Neural progenitor cell (in vitro differentiated cells): ENCODE data around the gene KIF18A. TPM values are rescaled to one million over a fixed set of nuclear protein-coding genes. Genes with fewer than 3 reads are reported as not detected.
"Not testable (repeated sequence)": the region's sequence is repeated elsewhere in the genome, so short reads cannot be mapped to it uniquely, and the experiment has no call there.

Source experiments
- DNase-seq: peaks from one replicate; pipeline ENCODE4 v3.0.0-alpha.2; 2016; ENCODE audit warnings: low spot score
- H2AFZ ChIP-seq: fragments of 200-600 bp; sonication (generic); replicated peaks from 2 replicates; pipeline ENCODE4 v1.6.1; 2016; ENCODE audit warnings: antibody characterized with exemption
- H3F3A ChIP-seq: fragments of 200-600 bp; sonication (generic); 2 replicates; pipeline ENCODE4 v1.6.1; 2016; ENCODE audit warnings: antibody characterized with exemption, low read depth
- H3K27ac ChIP-seq: fragments of 200-600 bp; sonication (generic); 2 replicates; pipeline ENCODE4 v1.5.1; 2016; ENCODE audit warnings: mild to moderate bottlenecking
- H3K27me3 ChIP-seq: fragments of 200-600 bp; sonication (generic); 2 replicates; pipeline ENCODE4 v1.6.1; 2016; ENCODE audit warnings: mild to moderate bottlenecking, moderate library complexity
- H3K36me3 ChIP-seq: fragments of 200-600 bp; sonication (generic); 2 replicates; pipeline ENCODE4 v1.5.1; 2016
- H3K4me1 ChIP-seq: fragments of 200-600 bp; sonication (generic); 2 replicates; pipeline ENCODE4 v1.6.1; 2016; ENCODE audit warnings: mixed run types
- H3K4me2 ChIP-seq: fragments of 200-600 bp; sonication (generic); 2 replicates; pipeline ENCODE4 v1.6.1; 2016
- H3K4me3 ChIP-seq: fragments of 200-600 bp; sonication (generic); 2 replicates; pipeline ENCODE4 v1.5.1; 2016
- H3K79me2 ChIP-seq: fragments of 200-600 bp; sonication (generic); 2 replicates; pipeline ENCODE4 v1.6.1; 2016; ENCODE audit warnings: low read depth
- H3K9ac ChIP-seq: fragments of 200-600 bp; sonication (generic); 2 replicates; pipeline ENCODE4 v1.6.1; 2016
- H3K9me3 ChIP-seq: fragments of 200-600 bp; sonication (generic); 2 replicates; pipeline ENCODE4 v1.5.1; 2016; ENCODE audit warnings: low read depth
- H4K20me1 ChIP-seq: fragments of 200-600 bp; sonication (generic); 2 replicates; pipeline ENCODE4 v1.6.1; 2016; ENCODE audit warnings: low read depth
- H3K27ac Mint-ChIP-seq: 3 replicates; pipeline ENCODE4 v1.8.0; 2021; ENCODE audit warnings: mixed read lengths
- H3K27me3 Mint-ChIP-seq: 2 replicates; pipeline ENCODE4 v1.8.0; 2022; ENCODE audit warnings: low read depth, mild to moderate bottlenecking, inconsistent platforms, moderate library complexity, mixed read lengths; ENCODE audit not compliant: insufficient read depth
- H3K36me3 Mint-ChIP-seq: 3 replicates; pipeline ENCODE4 v1.8.0; 2021; ENCODE audit warnings: mixed read lengths
- H3K4me1 Mint-ChIP-seq: 3 replicates; pipeline ENCODE4 v1.8.0; 2021; ENCODE audit warnings: mixed read lengths
- H3K4me3 Mint-ChIP-seq: 3 replicates; pipeline ENCODE4 v1.8.0; 2021; ENCODE audit warnings: mild to moderate bottlenecking, moderate library complexity, mixed read lengths
- H3K9me3 Mint-ChIP-seq: 3 replicates; pipeline ENCODE4 v1.8.0; 2020; ENCODE audit warnings: mixed read lengths
- EZH2 ChIP-seq: fragments of 200-600 bp; sonication (generic); IDR thresholded peaks from 2 replicates; pipeline ENCODE4 v1.6.1; 2017; ENCODE audit warnings: antibody characterized with exemption, mild to moderate bottlenecking, moderate library complexity
- EZH2phosphoT487 ChIP-seq: fragments of 200-600 bp; sonication (generic); IDR thresholded peaks from 2 replicates; pipeline ENCODE4 v1.6.1; 2017; ENCODE audit warnings: antibody characterized with exemption
- total RNA-seq: library from RNA; depleted of rRNA; stranded (reverse); fragments of >200 nt; gene quantifications from 2 replicates; pipeline ENCODE4 v1.2.3, GENCODE V29; 2015; ENCODE audit warnings: low replicate concordance
- TF ChIP-seq, protein P1 (sequence below): fragments of 200-600 bp; sonication (generic); IDR thresholded peaks from 2 replicates; pipeline ENCODE4 v1.5.1; 2017; ENCODE audit warnings: antibody characterized with exemption, mild to moderate bottlenecking

KIF18A gene
- total RNA-seq, 1 donor from 2014 or later, result 84.5 TPM

GRCh38 chr11:28137366-28137765 lies 29.4 kb upstream of the KIF18A start:
- peaks cover 4% of the 10 kb centered on the region for H3K27me3 Mint-ChIP-seq
- Histone ChIP-seq H3K4me2 (no peak overlapping the region), H3K27ac (no peak overlapping the region), H3K4me3 (no peak overlapping the region), H3K79me2 (no peaks in the 10 kb centered on the region), H3K27me3 (no peaks in the 10 kb centered on the region), H3K4me1 (no peaks in the 10 kb centered on the region), H2AFZ (no peak overlapping the region), H4K20me1 (no peaks in the 10 kb centered on the region), H3K9me3 (peaks cover 21% of the 10 kb centered on the region), H3K36me3 (peaks cover 11% of the 10 kb centered on the region), H3K9ac (no peak overlapping the region), H3F3A (no peaks in the 10 kb centered on the region)
- H3K4me3 Mint-ChIP-seq, result no peak overlapping the region
- TF ChIP-seq EZH2phosphoT487 (no peak), EZH2 (no peak)
- TF ChIP-seq, protein P1, sequence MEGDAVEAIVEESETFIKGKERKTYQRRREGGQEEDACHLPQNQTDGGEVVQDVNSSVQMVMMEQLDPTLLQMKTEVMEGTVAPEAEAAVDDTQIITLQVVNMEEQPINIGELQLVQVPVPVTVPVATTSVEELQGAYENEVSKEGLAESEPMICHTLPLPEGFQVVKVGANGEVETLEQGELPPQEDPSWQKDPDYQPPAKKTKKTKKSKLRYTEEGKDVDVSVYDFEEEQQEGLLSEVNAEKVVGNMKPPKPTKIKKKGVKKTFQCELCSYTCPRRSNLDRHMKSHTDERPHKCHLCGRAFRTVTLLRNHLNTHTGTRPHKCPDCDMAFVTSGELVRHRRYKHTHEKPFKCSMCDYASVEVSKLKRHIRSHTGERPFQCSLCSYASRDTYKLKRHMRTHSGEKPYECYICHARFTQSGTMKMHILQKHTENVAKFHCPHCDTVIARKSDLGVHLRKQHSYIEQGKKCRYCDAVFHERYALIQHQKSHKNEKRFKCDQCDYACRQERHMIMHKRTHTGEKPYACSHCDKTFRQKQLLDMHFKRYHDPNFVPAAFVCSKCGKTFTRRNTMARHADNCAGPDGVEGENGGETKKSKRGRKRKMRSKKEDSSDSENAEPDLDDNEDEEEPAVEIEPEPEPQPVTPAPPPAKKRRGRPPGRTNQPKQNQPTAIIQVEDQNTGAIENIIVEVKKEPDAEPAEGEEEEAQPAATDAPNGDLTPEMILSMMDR, result no peak
- no peak for DNase-seq
- peaks cover 54% of the 10 kb centered on the region for H3K36me3 Mint-ChIP-seq
- H3K9me3 Mint-ChIP-seq, result peaks cover 45% of the 10 kb centered on the region
- H3K4me1 Mint-ChIP-seq, result no peaks in the 10 kb centered on the region
- H3K27ac Mint-ChIP-seq, result no peak overlapping the region

GRCh38 chr11:28136157-28136556 lies 28.2 kb upstream of the KIF18A start:
- peaks cover 58% of the 10 kb centered on the region for H3K36me3 Mint-ChIP-seq

DNA sequence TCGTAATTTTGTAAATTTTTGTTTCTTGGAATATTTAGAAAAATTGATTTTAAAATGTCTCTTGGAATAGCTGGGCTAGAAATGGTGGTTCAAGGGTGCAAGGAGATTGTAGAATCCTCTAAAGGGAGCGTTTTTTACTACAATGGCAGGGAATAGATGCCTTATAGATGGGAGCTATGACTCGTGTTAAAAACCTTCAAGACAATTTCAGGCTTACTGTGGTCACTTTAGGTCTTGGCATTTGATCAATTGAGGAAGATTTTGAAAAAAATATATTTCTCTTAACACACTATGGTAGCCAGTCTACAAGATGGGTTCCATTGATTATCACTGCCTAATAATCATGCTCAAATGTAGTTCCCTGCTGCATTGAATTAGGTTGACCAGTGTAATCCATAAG lies 25.2 kb upstream of the KIF18A start:
- H3K9me3 ChIP-seq, result peaks cover 15% of the 10 kb centered on the region
- no peak overlapping the region for H3K4me3 Mint-ChIP-seq
- H2AFZ ChIP-seq, result no peak overlapping the region
- DNase-seq, result no peak
- no peak overlapping the region for H3K9ac ChIP-seq
- no peaks in the 10 kb centered on the region for H4K20me1 ChIP-seq
- TF ChIP-seq EZH2, result no peak
- TF ChIP-seq, protein P1, result no peak
- TF ChIP-seq EZH2phosphoT487, result no peak
- no peaks in the 10 kb centered on the region for H3K4me1 Mint-ChIP-seq
- H3K4me1 ChIP-seq, result no peaks in the 10 kb centered on the region
- no peaks in the 10 kb centered on the region for H3K27me3 ChIP-seq
- H3K9me3 Mint-ChIP-seq, result peaks cover 26% of the 10 kb centered on the region
- no peaks in the 10 kb centered on the region for H3K79me2 ChIP-seq
- peaks cover 43% of the 10 kb centered on the region for H3K36me3 Mint-ChIP-seq
- no peak overlapping the region for H3K27ac Mint-ChIP-seq
- H3K36me3 ChIP-seq, result peaks cover 9% of the 10 kb centered on the region
- H3K27ac ChIP-seq, result no peak overlapping the region
- no peaks in the 10 kb centered on the region for H3K27me3 Mint-ChIP-seq
- H3K4me2 ChIP-seq, result no peak overlapping the region
- H3F3A ChIP-seq, result no peaks in the 10 kb centered on the region
- H3K4me3 ChIP-seq, result no peak overlapping the region

More at GRCh38 chr11:28136157-28136556, 28.2 kb upstream of the KIF18A start:
- H3K4me2 ChIP-seq, DNase-seq, H3F3A ChIP-seq, H4K20me1 ChIP-seq, H3K9ac ChIP-seq, H3K4me1 ChIP-seq, H2AFZ ChIP-seq, H3K79me2 ChIP-seq, H3K27ac ChIP-seq, H3K27ac Mint-ChIP-seq, H3K4me1 Mint-ChIP-seq, H3K4me3 Mint-ChIP-seq, H3K27me3 ChIP-seq, H3K27me3 Mint-ChIP-seq, H3K4me3 ChIP-seq: not testable (repeated sequence)
- Histone ChIP-seq H3K36me3 (peaks cover 11% of the 10 kb centered on the region), H3K9me3 (peaks cover 21% of the 10 kb centered on the region)
- H3K9me3 Mint-ChIP-seq, result peaks cover 45% of the 10 kb centered on the region

DNA sequence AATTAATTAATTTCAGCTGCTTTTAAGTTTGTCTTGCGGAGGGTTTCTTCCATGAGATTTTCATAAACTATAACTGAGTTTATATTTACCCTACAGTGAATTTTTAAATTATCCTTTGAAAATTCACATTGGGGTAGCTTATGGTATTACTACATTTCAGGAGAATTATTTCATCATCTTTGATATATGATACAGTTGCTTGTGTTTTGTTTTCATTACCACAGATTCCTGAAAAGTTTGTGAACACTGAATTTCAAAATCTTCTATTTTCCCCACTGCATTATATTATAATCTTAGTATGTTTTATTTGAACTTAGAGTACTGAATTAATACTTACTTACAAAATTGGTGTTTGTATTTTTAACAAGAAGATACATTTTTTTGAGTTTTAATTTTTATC lies 24.6 kb upstream of the KIF18A start:
- H4K20me1 ChIP-seq, result no peaks in the 10 kb centered on the region
- no peak for DNase-seq
- Mint-ChIP-seq H3K27ac (no peak overlapping the region), H3K27me3 (no peaks in the 10 kb centered on the region), H3K9me3 (peaks cover 20% of the 10 kb centered on the region), H3K36me3 (peaks cover 38% of the 10 kb centered on the region), H3K4me3 (no peak overlapping the region), H3K4me1 (no peaks in the 10 kb centered on the region)
- no peak overlapping the region for H2AFZ ChIP-seq
- H3K27me3 ChIP-seq, result no peaks in the 10 kb centered on the region
- no peak overlapping the region for H3K4me2 ChIP-seq
- H3K79me2 ChIP-seq, result no peaks in the 10 kb centered on the region
- peaks cover 9% of the 10 kb centered on the region for H3K9me3 ChIP-seq
- no peak overlapping the region for H3K27ac ChIP-seq
- H3K4me1 ChIP-seq, result no peaks in the 10 kb centered on the region
- TF ChIP-seq EZH2phosphoT487 (no peak), EZH2 (no peak)
- peaks cover 7% of the 10 kb centered on the region for H3K36me3 ChIP-seq
- H3K9ac ChIP-seq, result no peak overlapping the region
- no peaks in the 10 kb centered on the region for H3F3A ChIP-seq
- no peak overlapping the region for H3K4me3 ChIP-seq
